ENCODE measurements around the gene ADIPOR2.

ADIPOR2 gene

DNA sequence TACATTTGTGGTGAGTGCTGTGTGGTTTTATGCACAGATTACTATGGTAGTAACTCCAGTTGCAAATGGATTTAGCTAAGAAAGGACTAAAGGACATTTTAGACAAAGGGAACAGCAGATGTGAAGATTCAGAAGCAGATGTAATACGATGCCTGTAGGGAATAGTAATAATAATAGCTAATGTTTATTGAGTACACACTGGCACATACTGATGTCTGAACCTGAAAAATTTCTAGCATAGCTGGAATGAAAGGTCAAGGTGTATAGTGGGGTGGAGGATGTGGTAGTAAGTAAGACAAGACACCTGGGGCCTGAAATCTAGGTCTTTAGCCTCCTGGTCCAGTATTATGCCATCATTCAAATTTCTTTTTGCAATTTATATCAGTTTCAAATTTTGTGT, 75.2 kb downstream of the ADIPOR2 start:
- Histone ChIP-seq H4K20me1 (ENCODE audit: insufficient read depth, low read length) (no peaks in the 10 kb centered on the region; the same call in 1 of the 2 replicates), H3K79me2 (ENCODE audit: insufficient read depth, low read length) (peaks cover 35% of the 10 kb centered on the region), H3K4me3 (ENCODE audit: low read depth, low read length, poor library complexity, severe bottlenecking) (no peak overlapping the region)

DNA sequence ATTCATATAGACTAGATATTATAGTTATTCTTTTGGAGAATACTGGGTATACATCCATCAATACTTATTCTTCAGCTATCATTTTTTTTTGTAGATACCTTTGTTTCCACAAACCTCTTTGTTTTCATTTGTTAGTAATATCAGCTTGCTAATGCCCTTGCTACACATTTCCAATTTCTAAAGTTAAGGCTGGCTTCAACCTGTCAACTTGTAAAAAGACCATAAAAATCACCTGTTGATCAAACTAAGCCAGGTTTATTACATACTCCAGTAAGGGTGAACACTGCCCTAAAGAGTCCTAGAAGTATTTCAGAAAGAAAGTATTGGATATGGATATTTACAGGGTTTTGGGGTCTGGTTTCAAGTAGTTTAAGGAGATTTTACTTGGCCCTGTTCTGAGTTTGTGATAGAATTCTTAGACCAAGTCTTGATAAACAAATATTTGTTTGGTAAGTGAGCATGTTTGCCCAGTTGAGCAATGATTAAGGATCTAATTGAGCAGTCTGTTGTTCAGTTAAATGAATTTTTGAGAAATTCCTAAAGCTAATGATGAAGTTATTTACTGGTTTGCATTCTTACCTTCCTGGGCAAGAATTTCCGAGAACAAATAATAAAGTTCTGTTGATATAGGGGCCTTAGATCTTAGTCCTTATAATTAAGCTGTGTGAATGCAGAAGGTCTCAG, 76.7 kb downstream of the ADIPOR2 start:
- Histone ChIP-seq H3K79me2 (ENCODE audit: insufficient read depth, low read length) (peaks cover 32% of the 10 kb centered on the region), H3K9me2 (ENCODE audit: low read depth, low read length) (no peaks in the 10 kb centered on the region), H3K27ac (ENCODE audit: low read depth, low read length, poor library complexity, severe bottlenecking) (no peak overlapping the region), H3K4me3 (ENCODE audit: low read depth, low read length, poor library complexity, severe bottlenecking) (no peak overlapping the region), H3K9ac (ENCODE audit: low read length) (no peak overlapping the region), H4K20me1 (ENCODE audit: insufficient read depth, low read length) (no peaks in the 10 kb centered on the region; the same call in 1 of the 2 replicates), H2AFZ (ENCODE audit: low read length) (no peak overlapping the region), H3K36me3 (ENCODE audit: insufficient read depth, low read length) (peaks cover 12% of the 10 kb centered on the region), H3K4me1 (ENCODE audit: insufficient read depth, low read length, severe bottlenecking) (no peaks in the 10 kb centered on the region), H3K4me2 (ENCODE audit: low read length) (no peak overlapping the region), H3F3A (ENCODE audit: insufficient read depth, low read length) (no peaks in the 10 kb centered on the region; the same call in 1 of the 2 replicates), H3K27me3 (ENCODE audit: insufficient read depth, low read length) (no peaks in the 10 kb centered on the region), H3K9me3 (ENCODE audit: low read length) (no peaks in the 10 kb centered on the region)
- TF ChIP-seq, protein P1, sequence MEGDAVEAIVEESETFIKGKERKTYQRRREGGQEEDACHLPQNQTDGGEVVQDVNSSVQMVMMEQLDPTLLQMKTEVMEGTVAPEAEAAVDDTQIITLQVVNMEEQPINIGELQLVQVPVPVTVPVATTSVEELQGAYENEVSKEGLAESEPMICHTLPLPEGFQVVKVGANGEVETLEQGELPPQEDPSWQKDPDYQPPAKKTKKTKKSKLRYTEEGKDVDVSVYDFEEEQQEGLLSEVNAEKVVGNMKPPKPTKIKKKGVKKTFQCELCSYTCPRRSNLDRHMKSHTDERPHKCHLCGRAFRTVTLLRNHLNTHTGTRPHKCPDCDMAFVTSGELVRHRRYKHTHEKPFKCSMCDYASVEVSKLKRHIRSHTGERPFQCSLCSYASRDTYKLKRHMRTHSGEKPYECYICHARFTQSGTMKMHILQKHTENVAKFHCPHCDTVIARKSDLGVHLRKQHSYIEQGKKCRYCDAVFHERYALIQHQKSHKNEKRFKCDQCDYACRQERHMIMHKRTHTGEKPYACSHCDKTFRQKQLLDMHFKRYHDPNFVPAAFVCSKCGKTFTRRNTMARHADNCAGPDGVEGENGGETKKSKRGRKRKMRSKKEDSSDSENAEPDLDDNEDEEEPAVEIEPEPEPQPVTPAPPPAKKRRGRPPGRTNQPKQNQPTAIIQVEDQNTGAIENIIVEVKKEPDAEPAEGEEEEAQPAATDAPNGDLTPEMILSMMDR (IDR thresholded peaks at IDR 0.05; ENCODE audit: low read length), result no peak
- TF ChIP-seq EZH2 (IDR thresholded peaks at IDR 0.05; ENCODE audit: borderline replicate concordance, low read length), result no peak

More for the DNA sequence above, 75.2 kb downstream of the ADIPOR2 start:
- H3K27ac ChIP-seq (ENCODE audit: low read depth, low read length, poor library complexity, severe bottlenecking), result no peak overlapping the region
- H3K4me1 ChIP-seq (ENCODE audit: insufficient read depth, low read length, severe bottlenecking), result no peaks in the 10 kb centered on the region
- H3K9me2 ChIP-seq (ENCODE audit: low read depth, low read length), result no peaks in the 10 kb centered on the region
- H3K9me3 ChIP-seq (ENCODE audit: low read length), result no peaks in the 10 kb centered on the region
- TF ChIP-seq, protein P1 (IDR thresholded peaks at IDR 0.05; ENCODE audit: low read length), result no peak
- no peak for TF ChIP-seq EZH2 (IDR thresholded peaks at IDR 0.05; ENCODE audit: borderline replicate concordance, low read length)
- H3F3A ChIP-seq (ENCODE audit: insufficient read depth, low read length), result no peaks in the 10 kb centered on the region; the same call in 1 of the 2 replicates
- no peak overlapping the region for H3K4me2 ChIP-seq (ENCODE audit: low read length)
- H3K27me3 ChIP-seq (ENCODE audit: insufficient read depth, low read length), result no peaks in the 10 kb centered on the region
- H3K9ac ChIP-seq (ENCODE audit: low read length), result no peak overlapping the region
- H2AFZ ChIP-seq (ENCODE audit: low read length), result no peak overlapping the region
- H3K36me3 ChIP-seq (ENCODE audit: insufficient read depth, low read length), result peaks cover 17% of the 10 kb centered on the region

DNA sequence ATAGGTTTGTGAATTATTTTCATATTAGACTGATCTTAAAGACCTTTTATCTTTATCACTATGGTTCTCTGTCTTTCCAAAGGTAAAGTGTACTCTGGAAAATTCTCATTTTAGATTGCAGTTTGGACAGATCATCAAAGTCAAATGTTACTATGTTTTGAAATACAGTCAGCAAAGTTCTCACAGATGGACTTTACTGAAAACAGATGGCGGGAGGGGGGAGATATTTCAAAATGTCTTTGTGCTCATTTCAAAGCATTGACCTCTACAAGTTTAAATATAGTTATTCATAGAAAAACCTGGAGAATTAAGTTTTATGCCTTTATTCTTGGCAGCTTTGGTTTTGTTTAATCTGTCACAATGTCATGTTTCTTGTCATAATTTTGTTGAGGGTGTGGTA, 77.7 kb downstream of the ADIPOR2 start:
- Histone ChIP-seq H3K36me3 (ENCODE audit: insufficient read depth, low read length) (peaks cover 22% of the 10 kb centered on the region), H3K27me3 (ENCODE audit: insufficient read depth, low read length) (no peaks in the 10 kb centered on the region), H3K9me3 (ENCODE audit: low read length) (no peaks in the 10 kb centered on the region), H3K4me2 (ENCODE audit: low read length) (no peak overlapping the region), H3K9me2 (ENCODE audit: low read depth, low read length) (no peaks in the 10 kb centered on the region), H4K20me1 (ENCODE audit: insufficient read depth, low read length) (peaks cover 2% of the 10 kb centered on the region; the same call in 1 of the 2 replicates), H3K79me2 (ENCODE audit: insufficient read depth, low read length) (peaks cover 24% of the 10 kb centered on the region), H3K27ac (ENCODE audit: low read depth, low read length, poor library complexity, severe bottlenecking) (no peak overlapping the region), H3K4me1 (ENCODE audit: insufficient read depth, low read length, severe bottlenecking) (no peaks in the 10 kb centered on the region), H3K4me3 (ENCODE audit: low read depth, low read length, poor library complexity, severe bottlenecking) (no peak overlapping the region), H3F3A (ENCODE audit: insufficient read depth, low read length) (no peaks in the 10 kb centered on the region; the same call in 1 of the 2 replicates), H2AFZ (ENCODE audit: low read length) (no peak overlapping the region), H3K9ac (ENCODE audit: low read length) (no peak overlapping the region)
- no peak for TF ChIP-seq EZH2 (IDR thresholded peaks at IDR 0.05; ENCODE audit: borderline replicate concordance, low read length)
- TF ChIP-seq, protein P1 (IDR thresholded peaks at IDR 0.05; ENCODE audit: low read length), result no peak

Measured in OCI-LY1 (cell line).